GM19397 (cell line): ENCODE data around the gene TLR5.

Experiments
- ATAC-seq: cut with Tn5 transposase; IDR thresholded peaks from one replicate; pipeline ENCODE4 v1.9.1; 2021; ENCODE audit warnings: mild to moderate bottlenecking, moderate library complexity; ENCODE audit not compliant: unreplicated experiment

Gene TLR5

DNA sequence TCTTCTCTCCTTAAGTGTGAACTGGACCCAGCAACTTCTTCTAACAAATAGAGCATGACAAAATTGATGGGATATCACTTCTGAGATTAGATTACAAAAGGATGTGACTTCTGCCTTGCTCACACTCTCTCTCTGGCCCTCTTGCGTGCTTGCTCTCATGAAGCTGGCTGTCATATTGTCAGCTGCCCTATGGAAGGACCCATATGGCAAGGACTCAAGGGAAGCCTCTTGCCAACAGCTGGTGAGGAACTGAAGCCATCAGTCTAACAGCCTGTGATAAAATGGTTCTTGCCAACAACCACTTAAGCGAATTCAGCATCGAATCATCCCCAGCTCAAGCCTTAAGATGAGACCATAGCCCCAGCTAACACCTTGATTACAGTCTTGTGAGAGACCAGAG lies 4.8 kb upstream of the TLR5 start:
- no peak for ATAC-seq

DNA sequence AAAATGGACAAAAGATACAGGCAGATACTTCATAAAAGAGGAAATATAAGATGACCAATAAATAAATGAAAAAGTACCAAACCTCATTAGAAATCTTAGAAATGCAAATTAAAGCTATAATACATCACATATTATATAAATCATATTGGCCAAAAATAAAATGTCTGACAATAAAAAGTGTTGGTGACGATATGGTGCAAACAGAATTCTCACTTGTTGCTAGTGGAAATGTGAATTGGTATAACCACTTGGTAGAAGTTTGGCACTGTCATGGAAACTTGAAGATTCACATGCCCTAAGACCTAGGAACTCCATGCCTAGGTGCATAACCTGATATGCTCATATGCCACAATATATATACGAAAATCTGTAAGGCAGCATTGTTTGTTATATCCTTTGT lies 4.4 kb upstream of the TLR5 start:
- no peak for ATAC-seq

DNA sequence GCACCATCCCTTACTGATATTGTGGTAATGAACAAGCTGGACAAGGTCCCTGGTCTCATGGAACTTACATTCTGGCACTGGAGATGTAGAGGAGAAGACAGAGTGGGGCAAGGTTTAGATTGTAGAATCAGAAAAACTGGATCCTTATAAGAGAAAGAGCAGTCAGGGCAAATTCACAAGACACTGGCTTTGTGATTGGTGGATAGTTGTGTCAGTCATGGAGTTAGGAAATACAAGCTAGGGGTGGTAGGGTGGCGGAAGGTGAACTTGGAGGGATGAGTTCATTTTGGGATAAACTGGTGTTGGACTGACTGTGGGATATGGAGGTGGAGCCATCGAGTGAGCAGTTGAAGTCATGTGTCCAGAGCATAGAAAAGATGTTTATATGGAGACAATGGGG lies 3.7 kb upstream of the TLR5 start:
- no peak for ATAC-seq

DNA sequence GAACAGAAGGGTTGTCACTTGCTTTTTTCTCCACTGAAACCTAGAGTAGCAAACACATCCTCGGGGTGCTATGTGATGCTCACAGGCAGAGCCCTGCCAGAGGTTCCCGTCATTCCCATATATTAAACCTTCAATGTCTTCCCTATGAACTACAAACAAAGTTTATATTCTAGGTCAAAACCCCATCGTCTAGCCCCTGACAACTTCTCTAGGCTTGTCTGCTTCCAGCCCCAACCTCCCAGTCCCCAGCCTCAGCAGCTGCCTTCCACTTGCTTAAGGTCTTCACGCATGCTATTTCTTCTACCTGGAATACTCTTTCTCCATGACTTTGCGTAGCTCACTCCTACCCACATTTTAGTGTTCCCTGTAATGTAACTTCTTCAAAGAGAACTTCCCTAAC lies 1.9 kb upstream of the TLR5 start:
- no peak for ATAC-seq

DNA sequence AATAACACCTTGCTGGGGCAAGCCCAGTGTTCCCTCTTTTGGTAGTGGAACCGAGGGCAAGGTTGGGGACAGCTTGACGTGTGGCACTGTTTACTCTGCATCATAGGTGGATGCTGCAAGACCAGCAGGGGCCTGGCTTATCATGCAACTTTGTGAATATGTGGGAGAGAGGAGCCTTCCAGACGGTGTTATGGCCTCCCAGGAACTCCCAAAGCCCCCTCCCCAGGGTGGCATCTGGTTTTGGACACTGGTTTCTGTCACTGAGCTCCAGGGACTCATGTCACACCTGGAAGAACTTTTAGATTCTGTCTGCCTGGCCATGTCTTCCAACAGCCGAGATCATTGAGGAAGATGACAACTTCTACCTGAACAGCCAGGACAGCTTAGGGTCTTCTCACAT lies 1.4 kb upstream of the TLR5 start:
- no peak for ATAC-seq

DNA sequence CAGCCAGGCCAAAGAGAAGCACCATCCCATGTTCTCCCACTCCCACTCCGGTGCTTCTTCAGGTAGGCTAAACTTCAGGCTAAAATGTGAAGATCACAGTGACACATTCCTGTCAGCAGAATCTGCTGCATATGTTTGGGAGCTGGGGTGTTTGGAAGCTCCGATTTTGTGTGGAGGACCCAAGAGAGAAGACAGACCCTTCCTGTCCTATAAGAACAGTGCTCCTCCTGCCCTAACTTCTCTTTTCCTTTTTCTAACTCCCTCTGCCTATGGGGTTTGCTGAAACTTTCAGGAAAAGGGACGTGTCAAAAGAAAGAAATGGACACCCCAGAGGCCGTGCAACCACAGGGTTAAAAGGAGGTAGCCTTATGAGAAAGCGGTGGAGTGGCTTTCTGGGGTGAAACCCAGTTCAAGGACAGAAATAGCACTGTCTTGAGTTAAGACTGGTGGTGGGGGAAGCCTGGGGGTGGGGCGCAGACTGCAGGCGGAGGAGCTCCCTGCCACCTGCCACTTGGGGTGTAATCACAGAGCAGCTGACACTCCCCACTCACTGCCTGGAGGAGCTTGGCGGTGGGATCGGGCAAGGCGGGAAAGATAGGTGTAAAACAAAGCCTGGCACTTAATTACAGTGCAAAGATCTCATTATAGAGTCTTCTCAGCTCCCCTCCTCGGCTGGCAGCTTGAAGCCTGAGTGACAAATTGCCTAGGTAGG lies 645 bp upstream of the TLR5 start:
- ATAC-seq, result peak; percentile 34

DNA sequence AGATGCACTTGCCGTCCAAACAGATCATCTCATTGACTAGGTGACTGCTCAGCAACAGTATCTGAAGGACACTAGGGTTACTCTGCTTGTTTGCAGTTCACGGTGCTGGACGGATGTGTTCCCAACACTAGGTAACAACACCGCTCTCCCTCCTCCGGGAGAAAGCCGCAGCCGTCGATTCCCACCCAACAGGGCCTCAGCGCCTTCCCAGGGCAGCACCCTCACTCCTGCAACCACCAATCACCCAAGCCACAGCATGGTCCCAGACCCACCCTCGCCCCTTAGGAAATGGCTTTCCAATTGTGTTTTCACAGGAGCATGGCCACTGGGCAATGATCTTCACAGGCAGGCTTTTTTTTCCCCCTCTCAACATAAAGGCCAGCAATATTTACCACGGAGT lies 779 bp downstream of the TLR5 start:
- ATAC-seq, result no peak

DNA sequence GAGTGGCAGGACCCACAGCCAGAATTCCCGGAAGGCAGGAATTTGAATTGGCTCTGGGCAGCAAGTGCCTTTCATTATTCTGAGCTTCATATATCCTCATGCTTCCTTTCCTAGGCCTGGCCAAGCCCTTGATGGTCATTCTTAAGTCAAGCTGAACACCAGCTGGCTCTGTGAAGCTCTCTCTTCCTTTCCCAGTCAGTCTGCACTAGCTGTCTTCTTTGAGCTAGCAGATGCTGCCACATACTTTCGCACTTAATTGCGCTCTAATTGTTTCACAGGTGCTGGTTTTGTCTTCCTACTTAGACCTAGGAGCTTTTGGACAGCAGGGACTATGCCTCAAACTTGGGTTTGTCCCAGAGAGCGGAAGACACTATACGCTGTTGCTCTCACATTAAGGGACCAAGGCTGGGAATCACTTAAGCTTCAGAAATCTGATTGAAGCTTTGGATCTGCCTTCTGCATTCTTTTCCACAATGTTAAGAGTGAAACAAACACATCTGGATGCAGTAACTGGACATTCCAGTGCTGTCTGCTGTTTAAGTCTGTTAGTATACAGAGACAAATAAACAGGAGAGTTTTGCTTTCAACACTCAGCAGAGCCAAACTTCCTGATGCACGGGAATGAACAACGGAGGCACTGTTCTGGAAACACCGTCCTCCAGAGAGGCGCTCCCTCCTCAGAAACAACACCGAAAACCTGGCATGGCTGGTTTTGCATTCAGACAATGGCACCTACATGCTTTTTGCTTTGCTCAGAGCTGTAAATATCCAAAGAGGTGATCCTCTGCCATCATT lies 2.2 kb downstream of the TLR5 start:
- no peak for ATAC-seq

DNA sequence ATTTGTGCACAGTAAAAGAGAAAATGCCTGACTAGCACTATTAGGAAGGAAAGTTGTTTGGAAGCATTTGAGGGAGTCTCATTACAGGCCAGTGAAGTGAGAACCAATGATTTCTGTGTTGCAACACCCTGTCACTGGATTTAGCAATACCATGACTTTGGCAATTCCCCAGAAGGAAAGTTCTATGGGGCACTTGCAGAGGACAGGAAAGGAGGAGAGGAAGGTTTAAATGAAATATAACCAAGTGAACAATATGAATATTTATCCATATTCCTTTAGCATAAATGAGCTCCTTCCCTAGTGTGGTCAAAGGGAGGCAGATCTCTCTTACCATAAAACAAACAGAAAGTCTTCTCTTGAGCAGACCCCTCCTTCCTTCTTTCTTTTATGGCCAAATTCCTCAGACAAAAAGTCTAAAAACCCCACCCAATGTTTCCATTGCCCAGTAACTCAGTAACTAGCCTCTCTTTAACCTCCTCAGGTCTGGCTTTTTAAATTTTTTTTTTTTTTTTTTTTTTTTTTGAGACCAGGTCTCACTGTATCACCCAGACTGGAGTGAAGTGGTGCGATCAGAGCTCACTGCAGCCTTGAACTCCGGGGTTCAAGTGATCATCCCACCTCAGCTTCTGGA lies 5.5 kb downstream of the TLR5 start:
- no peak for ATAC-seq

DNA sequence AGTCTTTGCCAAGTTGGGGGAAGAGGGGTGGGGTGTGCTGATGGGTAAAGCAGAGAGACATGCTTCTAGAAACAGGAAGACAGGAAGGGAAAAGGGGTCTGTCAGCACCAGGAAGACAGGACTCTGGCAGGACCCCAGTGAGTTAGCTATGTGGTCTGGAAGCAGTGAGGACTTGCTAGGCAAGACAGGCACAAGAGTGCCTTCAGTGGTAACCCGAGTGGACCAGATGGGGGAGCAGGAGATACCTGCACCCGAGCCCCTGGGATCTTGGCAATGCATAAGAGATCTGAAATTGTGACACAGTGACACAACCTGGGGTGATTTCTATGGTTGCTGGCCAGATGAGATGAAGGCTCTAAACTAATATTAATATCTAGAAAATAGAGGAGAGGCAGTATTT lies 7.0 kb downstream of the TLR5 start:
- ATAC-seq, result no peak

DNA sequence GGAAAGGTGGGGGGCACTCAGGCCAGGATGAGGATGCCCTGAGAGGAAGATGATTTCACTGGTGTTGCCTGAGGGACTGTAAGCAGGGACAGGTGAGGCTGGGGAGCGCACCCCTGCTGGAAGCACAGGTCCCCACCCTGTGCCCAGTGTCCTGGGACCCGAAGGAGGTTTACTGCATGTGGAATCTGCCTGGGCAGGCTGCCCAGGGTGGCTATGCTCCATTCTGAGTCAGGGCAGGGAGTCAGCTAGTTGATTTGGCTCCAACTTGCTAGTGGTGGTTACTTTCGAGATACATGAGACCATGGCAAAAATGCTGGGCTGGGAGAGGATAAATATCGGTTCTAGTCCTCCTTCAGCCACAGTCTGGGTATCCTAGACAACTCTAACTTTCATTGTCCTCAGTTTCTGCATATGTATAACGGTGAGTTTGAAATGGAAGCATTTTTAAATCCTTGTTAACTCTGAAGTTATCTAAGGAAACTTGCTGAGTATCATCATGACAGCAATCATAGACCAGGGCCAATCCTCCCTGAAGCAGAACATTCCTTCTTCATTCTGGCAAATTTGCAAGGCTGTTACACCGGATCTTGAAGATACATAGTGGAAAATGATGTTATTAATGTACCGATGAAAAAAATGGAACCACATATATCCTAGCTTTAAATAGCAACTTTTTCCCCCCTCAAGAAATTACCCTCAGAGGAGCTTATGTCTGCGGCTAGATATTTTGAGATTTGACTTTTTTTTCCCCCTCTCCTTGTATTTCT lies 7.7 kb downstream of the TLR5 start:
- ATAC-seq, result no peak

DNA sequence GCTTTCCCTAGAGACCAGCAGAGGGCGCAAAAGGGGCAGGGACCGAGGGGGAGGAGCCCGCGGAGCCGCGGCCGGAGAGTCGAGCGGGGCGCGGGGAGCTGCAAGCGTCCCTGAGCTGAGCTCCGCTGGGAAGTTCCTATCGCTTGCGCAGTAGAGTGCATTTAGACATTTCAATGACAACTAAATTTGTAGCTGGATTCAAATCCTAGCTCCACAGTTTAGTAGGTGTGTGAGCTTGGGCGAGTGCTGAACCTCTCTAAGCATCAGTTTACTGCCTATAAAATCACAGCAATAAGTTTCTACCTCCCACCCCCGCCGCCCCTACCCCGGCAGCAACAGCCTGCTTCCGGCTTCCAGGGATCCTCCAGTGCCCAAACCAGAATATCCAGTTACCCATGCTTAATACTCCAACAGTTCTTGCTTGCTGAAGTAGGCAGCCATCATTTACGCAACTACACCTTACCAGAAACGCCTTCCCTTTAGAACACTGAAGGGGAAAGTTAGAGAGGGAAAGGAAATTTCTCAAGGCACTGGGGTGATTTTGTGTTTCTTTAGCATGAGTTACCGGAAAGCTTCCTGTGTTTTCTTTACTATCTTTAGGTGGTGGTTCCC lies 9.1 kb downstream of the TLR5 start:
- ATAC-seq, result peak; percentile 84

DNA sequence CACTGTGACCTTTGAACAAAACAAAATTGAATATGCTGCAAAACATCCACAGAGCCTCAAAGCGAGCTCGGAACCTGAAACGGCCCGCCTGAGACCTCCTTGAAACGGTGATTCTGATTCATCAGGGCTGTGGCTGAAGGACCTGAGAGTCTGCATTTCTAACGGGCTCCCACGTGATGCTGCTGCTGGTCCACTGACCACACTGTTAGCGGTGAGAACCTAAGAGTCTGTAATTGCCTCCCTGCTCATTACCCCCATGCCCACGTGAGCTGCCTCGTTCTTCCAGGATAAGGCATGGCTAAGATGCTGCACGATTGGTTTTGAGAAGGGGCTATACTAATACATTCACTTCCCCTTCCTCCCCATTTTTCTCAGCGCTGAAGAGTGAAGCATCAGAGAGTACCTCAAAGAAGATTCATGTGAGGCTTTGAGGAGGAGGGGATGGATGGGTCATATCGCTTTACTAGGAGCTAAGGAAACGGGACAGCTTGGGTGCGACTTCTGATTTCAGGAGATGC lies 9.7 kb downstream of the TLR5 start:
- no peak for ATAC-seq

DNA sequence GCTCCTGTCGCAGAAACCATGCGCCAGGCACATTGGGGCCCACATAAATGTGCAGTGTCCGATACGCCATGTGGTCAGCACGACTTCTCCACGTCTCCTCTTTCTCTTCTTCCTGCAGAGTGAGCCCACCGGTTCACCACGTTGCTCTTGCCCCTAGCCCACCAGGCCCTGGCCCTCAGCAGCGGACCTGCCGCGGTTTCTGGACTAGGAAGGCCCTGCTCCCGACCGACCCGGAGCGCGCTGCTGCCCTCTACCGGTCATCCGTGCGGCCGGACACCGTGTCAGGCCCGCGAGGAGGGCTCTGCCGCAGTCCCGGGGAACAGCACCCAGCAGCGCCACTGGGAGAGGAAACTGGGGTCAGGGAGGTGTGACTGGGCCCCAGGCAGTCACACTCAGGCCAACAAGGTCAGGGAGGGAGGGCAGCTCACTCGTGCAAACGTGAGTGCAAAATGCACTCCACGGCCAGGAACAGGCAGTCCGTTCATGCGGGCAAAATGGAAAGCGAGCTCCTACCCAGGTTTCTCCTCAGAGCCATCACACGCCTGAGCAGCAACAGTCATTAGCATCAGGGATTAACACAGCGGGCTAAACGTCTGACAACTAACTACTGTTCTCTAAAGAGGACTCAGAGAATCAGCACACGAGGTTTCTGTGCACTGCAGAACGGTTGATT lies 13.7 kb downstream of the TLR5 start:
- ATAC-seq, result no peak

DNA sequence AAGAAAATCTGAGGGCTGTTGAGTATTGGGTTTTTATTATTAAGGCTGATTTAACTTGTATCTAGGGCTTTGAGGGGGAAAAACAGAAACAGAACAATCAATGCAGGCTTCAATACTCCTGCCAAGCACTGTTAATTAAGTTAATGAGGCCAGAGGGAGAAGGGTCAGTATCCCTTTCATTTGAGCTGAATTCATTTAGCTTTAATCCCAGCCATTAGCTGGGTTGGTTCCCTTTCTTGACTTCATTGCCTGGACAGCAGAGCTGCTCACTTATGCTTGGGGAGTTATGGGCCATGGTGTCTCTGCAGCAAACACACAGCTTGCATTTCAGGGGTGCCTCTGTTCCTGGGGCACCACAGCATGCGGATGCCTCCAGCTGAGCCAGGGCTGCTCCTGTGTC lies 16.3 kb downstream of the TLR5 start:
- no peak for ATAC-seq

DNA sequence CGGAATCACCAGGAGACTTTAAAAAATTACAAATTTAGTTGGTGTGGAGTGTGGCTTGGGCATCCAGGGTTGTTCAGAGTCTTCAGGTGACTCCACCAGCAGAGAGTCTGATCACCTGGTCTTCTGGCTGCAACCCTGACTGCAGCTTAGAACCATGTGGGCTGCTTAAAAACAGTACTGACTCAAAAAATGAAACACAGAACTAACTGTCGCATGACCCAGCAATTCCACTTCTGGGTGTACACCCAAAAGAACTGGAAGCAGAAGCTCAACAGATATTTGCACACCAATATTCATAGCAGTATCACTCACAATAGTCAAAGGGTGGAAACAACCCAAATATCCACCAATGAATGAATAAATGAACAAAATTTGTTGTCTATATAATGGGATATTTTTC lies 17.3 kb downstream of the TLR5 start:
- no peak for ATAC-seq

DNA sequence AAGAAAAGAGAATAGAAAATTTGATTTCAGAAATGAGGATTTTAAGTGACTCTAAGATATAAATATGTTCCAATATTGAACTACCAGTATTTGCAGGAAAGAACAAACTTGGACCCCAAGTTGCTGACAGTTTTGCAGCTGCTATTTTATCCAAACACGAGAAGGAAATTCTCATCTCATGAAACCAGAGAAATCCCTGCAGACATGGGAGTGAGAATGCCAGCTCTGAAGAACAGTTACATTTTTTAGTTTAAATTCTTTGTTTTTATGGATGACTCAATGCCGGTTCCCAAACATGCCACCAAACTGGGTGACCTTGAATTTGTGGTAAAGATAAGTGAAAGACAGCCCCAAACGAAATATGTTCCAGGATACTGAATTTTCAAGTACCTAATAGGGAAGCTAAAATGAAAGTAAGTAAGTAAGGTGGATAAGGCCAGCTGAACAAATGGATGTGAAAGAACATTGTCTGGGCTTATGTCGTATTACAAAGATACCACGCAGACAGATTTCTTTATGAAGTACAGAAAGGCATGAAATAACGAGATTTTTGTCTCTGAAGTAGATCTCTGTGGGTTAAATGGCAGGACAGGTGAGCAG lies 19.9 kb downstream of the TLR5 start:
- ATAC-seq, result no peak

DNA sequence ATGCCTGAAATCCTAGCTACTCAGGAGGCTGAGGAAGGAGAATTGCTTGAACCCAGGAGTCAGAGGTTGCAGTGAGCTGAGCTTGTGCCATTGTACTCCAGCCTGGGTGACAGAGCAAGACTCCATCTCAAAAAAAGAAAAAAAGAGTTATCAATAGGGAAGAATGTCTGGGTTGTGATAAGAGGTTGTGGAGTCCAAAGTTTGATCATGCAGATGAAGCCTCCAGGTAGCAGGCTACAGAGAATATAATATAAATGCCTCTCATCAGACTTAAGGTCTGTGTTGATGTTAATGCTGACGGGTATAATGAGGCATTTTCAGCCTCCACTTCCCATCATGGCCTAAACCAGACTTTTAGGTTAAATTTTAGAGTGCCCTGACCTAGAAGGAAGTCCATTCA lies 24.6 kb downstream of the TLR5 start:
- ATAC-seq, result no peak

DNA sequence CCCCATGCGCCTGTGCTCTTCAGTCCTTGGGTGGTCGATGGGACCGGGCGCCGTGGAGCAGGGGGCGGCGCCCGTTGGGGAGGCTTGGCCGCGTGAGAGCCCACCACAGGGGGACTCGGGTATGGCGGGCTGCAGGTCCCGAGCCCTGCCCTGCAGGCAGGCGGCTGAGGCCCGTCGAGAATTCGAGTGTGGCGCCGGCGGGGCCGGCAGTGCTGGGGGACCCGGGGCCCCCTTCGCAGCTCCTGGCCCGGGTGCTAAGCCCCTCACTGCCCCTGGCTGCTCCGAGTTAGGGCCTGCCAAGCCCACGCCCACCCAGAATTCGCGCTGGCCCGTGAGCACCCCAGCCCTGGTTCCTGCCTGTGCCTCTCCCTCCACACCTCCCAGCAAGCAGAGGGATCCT lies 26.1 kb downstream of the TLR5 start:
- no peak for ATAC-seq

DNA sequence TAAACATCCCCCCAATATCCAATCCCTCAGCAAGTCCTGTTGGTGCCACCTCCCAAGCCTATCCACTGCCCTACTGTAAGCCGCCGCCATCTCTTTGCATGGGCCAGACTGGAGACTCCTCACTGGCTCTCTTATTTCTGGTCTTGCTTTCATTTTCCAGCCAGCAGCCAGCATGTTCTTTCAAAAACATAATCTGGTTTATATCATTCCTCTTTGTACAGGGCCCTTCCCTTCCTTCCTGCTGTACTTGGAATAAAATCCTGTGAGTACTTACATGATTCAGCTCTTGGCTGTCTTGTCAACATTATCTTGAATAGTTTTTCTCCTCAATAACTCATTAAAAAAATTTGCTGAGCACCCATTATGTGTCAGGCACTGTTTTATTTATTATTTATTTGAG lies 28.2 kb downstream of the TLR5 start:
- no peak for ATAC-seq
